Spleen (tissue), 11 donors: ENCODE data around the gene RNASE11. TPM values are rescaled to one million over a fixed set of nuclear protein-coding genes. Genes with fewer than 3 reads are reported as not detected.

Experiments used
- DNase-seq: peaks from one replicate; pipeline ENCODE4 v3.0.0-alpha.2; 2020
- H3K27ac ChIP-seq, 8 donors: fragments of 200-600 bp; sonication (generic) in 7 of 8; 1 replicate in 4 of 8; 2 replicates in 4 of 8; pipeline versions ENCODE4 v1.5.0 to v1.8.0; 2016 to 2021; ENCODE audit warnings: inconsistent platforms in 4 of 8, mild to moderate bottlenecking in 4 of 8, moderate library complexity in 1 of 8
- H3K27me3 ChIP-seq, 7 donors: fragments of 200-600 bp; sonication (generic) in 6 of 7; replicated peaks in 1 of 7; 1 replicate in 4 of 7; 2 replicates in 3 of 7; pipeline versions ENCODE4 v1.5.0 to v1.8.0; 2016 to 2021; ENCODE audit warnings: inconsistent platforms in 3 of 7, mild to moderate bottlenecking in 1 of 7
- H3K36me3 ChIP-seq, 6 donors: fragments of 200-600 bp; sonication (generic) in 5 of 6; 1 replicate in 4 of 6; 2 replicates in 2 of 6; pipeline versions ENCODE4 v1.5.0 to v1.8.0; 2016 to 2021; ENCODE audit warnings: inconsistent platforms in 2 of 6
- H3K4me1 ChIP-seq, 6 donors: fragments of 200-600 bp; sonication (generic) in 5 of 6; 1 replicate in 3 of 6; 2 replicates in 3 of 6; pipeline versions ENCODE4 v1.5.0 to v1.8.0; 2016 to 2021; ENCODE audit warnings: inconsistent platforms in 3 of 6
- H3K4me3 ChIP-seq, 8 donors: fragments of 200-600 bp; sonication (generic) in 7 of 8; 1 replicate in 4 of 8; 2 replicates in 4 of 8; pipeline versions ENCODE4 v1.5.0 to v1.8.0; 2016 to 2021; ENCODE audit warnings: inconsistent platforms in 4 of 8, mild to moderate bottlenecking in 4 of 8, moderate library complexity in 2 of 8
- H3K9me3 ChIP-seq, 8 donors: fragments of 200-600 bp; sonication (generic) in 7 of 8; 1 replicate in 4 of 8; 2 replicates in 4 of 8; pipeline versions ENCODE4 v1.5.0 to v1.8.0; 2016 to 2021; ENCODE audit warnings: inconsistent platforms in 4 of 8
- CTCF ChIP-seq, 11 experiments: fragments of 200-600 bp in 7 of 11; fragments of 450-650 bp in 4 of 11; sonication (generic) in 4 of 11; IDR thresholded peaks in 8 of 11; conservative IDR thresholded peaks in 3 of 11; 1 replicate in 7 of 11; 2 replicates in 4 of 11; pipeline versions ENCODE4 v1.4.0 to v1.8.0; 2016 to 2021; ENCODE audit warnings: antibody characterized with exemption in 11 of 11, inconsistent platforms in 4 of 11, mild to moderate bottlenecking in 1 of 11
- POLR2A ChIP-seq, 3 donors: fragments of 450-650 bp; IDR thresholded peaks; one replicate each; pipeline ENCODE4 v1.5.1; 2017; ENCODE audit warnings: antibody characterized with exemption in 3 of 3, mild to moderate bottlenecking in 1 of 3
- POLR2AphosphoS5 ChIP-seq, 3 donors: sonication (generic); formaldehyde crosslinking; IDR thresholded peaks; one replicate each; pipeline ENCODE4 v1.5.1; 2017; ENCODE audit warnings: antibody characterized with exemption in 3 of 3
- WGBS, 5 donors: extraction: QIAGEN DNeasy Blood & Tissue Kit in 3 of 5; methylation state at CpG; one replicate each; pipeline versions ENCODE4 v1.1.5 to v1.1.7; 2013 to 2018; 5-methylcytosine and 5-hydroxymethylcytosine counted together
- intact Hi-C: fragments of 100-400 bp; cut with DNase I; formaldehyde crosslinking; loops from one replicate; pipeline ENCODE4 v1.15.0; 2023; ENCODE audit warnings: low total_unique reads
- polyA plus RNA-seq, 3 donors: library from polyadenylated mRNA; stranded (reverse); fragments of 200-250 nt; gene quantifications; one replicate each; pipeline ENCODE4 v1.2.1, GENCODE V29; 2013
- total RNA-seq, 7 donors: library from RNA; depleted of rRNA in 3 of 7; stranded (reverse); fragments of >200 nt in 3 of 7; fragmentation: NEBNext Ultra II Directional in 4 of 7; extraction: Animal tissue kit (Norgen Biotek cat#: 25700) in 4 of 7; gene quantifications; one replicate each; pipeline versions ENCODE4 v1.1.0 to v1.2.1, GENCODE V29; 2016 to 2021
- donor health status: healthy with polysubstance abuse.
- donor health status: DM: no; HTN: no; CAD: no; lungs with moderate emphysema.
- donor health status: DM: no; HTN: no; CAD: no.
- donor health status: Bipolar disorder and iron deficiency.
- donor health status: healthy.
- donor health status: DM: no; HTN: no; CAD: no.
- donor health status: DM: yes; HTN: yes; CAD: no.

Gene RNASE11
- total and polyA plus RNA-seq, 10 donors: not detected

DNA sequence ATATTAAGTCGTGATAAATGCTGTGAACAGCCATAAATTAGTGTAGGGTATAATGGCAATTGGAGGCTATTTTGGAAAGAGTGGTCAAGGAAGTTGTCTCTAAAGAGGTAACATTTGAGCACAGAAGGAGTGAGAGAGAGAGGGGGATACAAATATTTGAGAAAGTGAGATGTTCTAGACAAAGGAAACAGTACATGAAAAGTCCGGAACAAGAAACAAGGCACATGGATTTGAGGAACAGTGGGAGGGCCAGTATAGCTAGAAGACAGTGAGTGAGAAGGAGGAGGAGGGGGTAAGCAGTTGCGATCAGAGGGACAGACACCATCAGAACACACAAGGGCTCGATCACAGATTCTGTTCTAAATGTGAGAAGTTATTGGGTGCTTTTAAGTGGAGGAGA lies 23.5 kb upstream of the RNASE11 start:
- peak overlapping the region in 3 of 8 donors; percentile 76 to 86 (median 76) for H3K27ac ChIP-seq
- TF ChIP-seq POLR2A (IDR thresholded peaks at IDR 0.05): no peak
- TF ChIP-seq POLR2AphosphoS5 (IDR thresholded peaks at IDR 0.05): no peak
- TF ChIP-seq CTCF (IDR thresholded peaks at IDR 0.05 in 8 of 11, conservative IDR thresholded peaks at IDR 0.05 in 3 of 11): no peak
- no peak overlapping the region for H3K4me3 ChIP-seq
- DNase-seq: no peak
- intact Hi-C loops: loop anchor here (5.0 kb wide), 2 partner anchors 76 to 199 kb away; partner anchors contain the start of genes ANG and TEP1
- H3K9me3 ChIP-seq: no peaks in the 10 kb centered on the region
- H3K4me1 ChIP-seq: peaks cover 14 to 67% (median 49%) of the 10 kb centered on the region in 6 donors
- H3K36me3 ChIP-seq: no peaks in the 10 kb centered on the region
- whole genome bisulfite sequencing, 5 donors: 65 to 76% (median 70%) methylated on average over 4 of the region's 4 CpGs
- no peaks in the 10 kb centered on the region for H3K27me3 ChIP-seq

DNA sequence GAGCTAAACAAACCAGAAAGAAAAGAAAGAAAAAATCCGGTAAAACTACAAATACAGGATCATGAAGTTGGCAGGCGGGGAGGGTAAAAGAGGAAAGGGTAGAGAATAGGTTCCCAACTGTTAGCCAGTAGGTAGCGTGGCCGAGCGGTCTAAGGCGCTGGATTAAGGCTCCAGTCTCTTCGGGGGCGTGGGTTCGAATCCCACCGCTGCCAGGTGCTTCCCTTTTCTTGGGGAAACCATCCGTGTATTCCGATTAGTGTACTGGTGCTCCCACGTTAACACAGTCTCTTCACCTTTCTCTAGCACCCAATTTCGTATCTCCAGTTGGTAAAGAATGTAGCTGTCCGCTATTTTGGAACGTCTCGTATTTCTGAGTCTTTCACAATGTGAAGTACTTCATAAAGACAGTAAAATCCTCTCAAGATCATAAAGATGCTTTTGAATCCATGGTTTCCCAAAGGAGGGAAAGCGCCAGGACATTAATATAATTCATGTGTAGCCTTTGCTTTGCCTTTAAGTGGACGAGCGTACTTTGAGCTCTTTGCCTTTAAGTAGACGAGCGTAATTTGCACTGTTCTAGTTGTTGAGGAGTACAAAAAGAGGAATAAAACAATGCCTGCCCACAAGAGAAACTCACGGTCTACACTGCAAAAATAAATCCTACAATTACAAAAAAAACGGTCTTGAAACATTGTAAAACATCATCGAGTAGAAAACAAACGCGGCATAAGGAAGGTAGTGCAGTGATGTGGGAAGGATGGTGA lies 22.4 kb upstream of the RNASE11 start:
- Histone ChIP-seq H3K4me3 (peak overlapping the region; percentile 71 to 96 (median 88)), H3K4me1 (peaks cover 14 to 64% (median 49%) of the 10 kb centered on the region in 6 donors), H3K27ac (peak overlapping the region in 7 of 8 donors; percentile 38 to 86 (median 75)), H3K27me3 (no peaks in the 10 kb centered on the region), H3K9me3 (no peaks in the 10 kb centered on the region), H3K36me3 (no peaks in the 10 kb centered on the region)
- intact Hi-C loops: loop anchor here (5.0 kb wide), 2 partner anchors 77 to 198 kb away; partner anchors contain the start of genes ANG and TEP1
- no peak for TF ChIP-seq POLR2A (IDR thresholded peaks at IDR 0.05)
- peak in 1 of 3 donors; percentile 15 for TF ChIP-seq POLR2AphosphoS5 (IDR thresholded peaks at IDR 0.05)
- DNase-seq: peak; percentile 86
- 3 to 5% (median 4%) methylated on average over 27 of the region's 27 CpGs for WGBS, 5 donors

- intact Hi-C loops: loop anchor here (5.0 kb wide), 3 partner anchors 78 to 282 kb away; partner anchors contain the start of genes ANG and TEP1
- H3K27ac ChIP-seq: peak overlapping the region in 7 of 8 donors; percentile 38 to 86 (median 75)
- no peaks in the 10 kb centered on the region for H3K27me3 ChIP-seq
- peak overlapping the region; percentile 71 to 96 (median 88) for H3K4me3 ChIP-seq
- DNase-seq: peak; percentile 88
- H3K9me3 ChIP-seq: no peaks in the 10 kb centered on the region
- peaks cover 14 to 56% (median 44%) of the 10 kb centered on the region in 6 donors for H3K4me1 ChIP-seq
- TF ChIP-seq POLR2A (IDR thresholded peaks at IDR 0.05): peak in 1 of 3 donors; percentile 5
- peak; percentile 88 to 98 (median 94) for TF ChIP-seq CTCF (IDR thresholded peaks at IDR 0.05 in 8 of 11, conservative IDR thresholded peaks at IDR 0.05 in 3 of 11)
- TF ChIP-seq POLR2AphosphoS5 (IDR thresholded peaks at IDR 0.05): peak in 1 of 3 donors; percentile 39
- H3K36me3 ChIP-seq: no peaks in the 10 kb centered on the region
- WGBS, 5 donors: 0 to 1% (median 1%) methylated on average over 32 to 44 of the region's 44 CpGs
Measured at GRCh38 chr14:20609215-20610001, 21.6 kb upstream of the RNASE11 start.

- Histone ChIP-seq H3K9me3 (no peaks in the 10 kb centered on the region), H3K27ac (peak overlapping the region in 1 of 8 donors; percentile 76), H3K36me3 (no peaks in the 10 kb centered on the region), H3K4me3 (no peak overlapping the region), H3K27me3 (no peaks in the 10 kb centered on the region), H3K4me1 (peaks cover 14 to 48% (median 37%) of the 10 kb centered on the region in 6 donors)
- DNase-seq: no peak
- intact Hi-C loops: loop anchor here (5.0 kb wide), 1 partner anchor 281 kb away; no protein-coding TSS in a partner anchor
- TF ChIP-seq POLR2AphosphoS5 (IDR thresholded peaks at IDR 0.05) (no peak), POLR2A (IDR thresholded peaks at IDR 0.05) (no peak), CTCF (IDR thresholded peaks at IDR 0.05 in 8 of 11, conservative IDR thresholded peaks at IDR 0.05 in 3 of 11) (no peak)
- 62 to 75% (median 69%) methylated on average over 7 of the region's 7 CpGs for WGBS, 5 donors
Measured at GRCh38 chr14:20608383-20609110, 20.7 kb upstream of the RNASE11 start.
